HepG2 (cell line): ENCODE measurements around the gene RGS19. TPM values are rescaled to one million over a fixed set of nuclear protein-coding genes. Genes with fewer than 3 reads are reported as not detected.

Source experiments
- AKAP8 ChIP-seq: sonication (generic); formaldehyde crosslinking; IDR thresholded peaks from 2 replicates; pipeline ENCODE4 v1.5.1; 2020; ENCODE audit warnings: mild to moderate bottlenecking, missing genetic modification reagents
- BRCA1 ChIP-seq: sonication (generic); formaldehyde crosslinking; IDR thresholded peaks from 2 replicates; pipeline ENCODE4 v1.4.0; 2020; ENCODE audit warnings: missing genetic modification reagents
- CHD2 ChIP-seq: IDR thresholded peaks from 2 replicates; pipeline ENCODE4 v1.6.1; 2011; ENCODE audit warnings: low read depth, low read length, improper control_type of control experiment
- DDIT3 ChIP-seq: sonication (generic); formaldehyde crosslinking; IDR thresholded peaks from 2 replicates; pipeline ENCODE4 v1.4.0; 2020; ENCODE audit warnings: mild to moderate bottlenecking, missing genetic modification reagents
- HDAC6 ChIP-seq: fragments of 200-600 bp; sonication (generic); IDR thresholded peaks from 2 replicates; pipeline ENCODE4 v1.7.0; 2017; ENCODE audit warnings: mild to moderate bottlenecking, antibody characterized with exemption, low read length, low read depth
- HMGXB3 ChIP-seq: sonication (generic); formaldehyde crosslinking; IDR thresholded peaks from 2 replicates; pipeline ENCODE4 v1.4.0; 2020; ENCODE audit warnings: missing genetic modification reagents, borderline replicate concordance
- IRX3 ChIP-seq: sonication (generic); formaldehyde crosslinking; IDR thresholded peaks from 2 replicates; pipeline ENCODE4 v1.8.1; 2023; ENCODE audit warnings: mild to moderate bottlenecking, low read depth, missing genetic modification reagents, borderline replicate concordance
- JDP2 ChIP-seq: sonication (generic); formaldehyde crosslinking; IDR thresholded peaks from 2 replicates; pipeline ENCODE4 v1.8.1; 2022; ENCODE audit warnings: missing genetic modification reagents, borderline replicate concordance
- KLF13 ChIP-seq: sonication (generic); formaldehyde crosslinking; IDR thresholded peaks from 2 replicates; pipeline ENCODE4 v1.4.0; 2020; ENCODE audit warnings: mild to moderate bottlenecking, missing genetic modification reagents
- MAF1 ChIP-seq: sonication (generic); formaldehyde crosslinking; IDR thresholded peaks from 2 replicates; pipeline ENCODE4 v1.5.0; 2020; ENCODE audit warnings: missing genetic modification reagents, borderline replicate concordance
- MTF1 ChIP-seq: sonication (generic); formaldehyde crosslinking; IDR thresholded peaks from 2 replicates; pipeline ENCODE4 v1.5.0; 2020; ENCODE audit warnings: missing genetic modification reagents
- NKX3-1 ChIP-seq: sonication (generic); formaldehyde crosslinking; IDR thresholded peaks from 2 replicates; pipeline ENCODE4 v1.5.0; 2020; ENCODE audit warnings: missing genetic modification reagents
- PTBP1 ChIP-seq: fragments of 200-400 bp; formaldehyde crosslinking; IDR thresholded peaks from 2 replicates; pipeline ENCODE4 v1.6.1; 2018; ENCODE audit warnings: low read length, low read depth; ENCODE audit not compliant: poor library complexity, severe bottlenecking
- RFX1 ChIP-seq: fragments of 450-650 bp; IDR thresholded peaks from 2 replicates; pipeline ENCODE4 v1.6.1; 2017
- SPEN ChIP-seq: sonication (generic); formaldehyde crosslinking; IDR thresholded peaks from 2 replicates; pipeline ENCODE4 v1.5.1; 2020; ENCODE audit warnings: low read depth, mild to moderate bottlenecking, missing genetic modification reagents
- SRF ChIP-seq: IDR thresholded peaks from 2 replicates; pipeline ENCODE4 v1.6.1; 2011; ENCODE audit warnings: mild to moderate bottlenecking, low read depth, low read length, moderate library complexity
- TCF7L2 ChIP-seq: IDR thresholded peaks from 2 replicates; pipeline ENCODE4 v1.6.1; 2011; ENCODE audit warnings: mild to moderate bottlenecking, low read depth, low read length, moderate library complexity
- ZBTB7B ChIP-seq: sonication (generic); formaldehyde crosslinking; IDR thresholded peaks from 2 replicates; pipeline ENCODE4 v1.4.0; 2020; ENCODE audit warnings: missing genetic modification reagents
- ZIK1 ChIP-seq: sonication (generic); formaldehyde crosslinking; IDR thresholded peaks from 2 replicates; pipeline ENCODE4 v1.5.0; 2020; ENCODE audit warnings: mild to moderate bottlenecking, low read depth, missing genetic modification reagents, borderline replicate concordance
- ZNF280B ChIP-seq: sonication (generic); formaldehyde crosslinking; IDR thresholded peaks from 2 replicates; pipeline ENCODE4 v1.5.0; 2020; ENCODE audit warnings: missing genetic modification reagents, mild to moderate bottlenecking, borderline replicate concordance
- ZNF282 ChIP-seq: fragments of 450-650 bp; IDR thresholded peaks from 2 replicates; pipeline ENCODE4 v1.6.1; 2018; ENCODE audit not compliant: partially characterized antibody
- ZNF326 ChIP-seq: sonication (generic); formaldehyde crosslinking; IDR thresholded peaks from 2 replicates; pipeline ENCODE4 v1.4.0; 2020; ENCODE audit warnings: missing genetic modification reagents, borderline replicate concordance
- ZNF550 ChIP-seq: sonication (generic); formaldehyde crosslinking; IDR thresholded peaks from 2 replicates; pipeline ENCODE4 v1.4.0; 2020; ENCODE audit warnings: mild to moderate bottlenecking, missing genetic modification reagents, borderline replicate concordance
- ZNF570 ChIP-seq: sonication (generic); formaldehyde crosslinking; IDR thresholded peaks from 2 replicates; pipeline ENCODE4 v1.4.0; 2020; ENCODE audit warnings: mild to moderate bottlenecking, missing genetic modification reagents, borderline replicate concordance
- ZNF616 ChIP-seq: sonication (generic); formaldehyde crosslinking; IDR thresholded peaks from 2 replicates; pipeline ENCODE4 v1.5.0; 2020; ENCODE audit warnings: low read depth, mild to moderate bottlenecking, missing genetic modification reagents
- ZSCAN21 ChIP-seq: sonication (generic); formaldehyde crosslinking; IDR thresholded peaks from 2 replicates; pipeline ENCODE4 v1.8.0; 2022; ENCODE audit warnings: mild to moderate bottlenecking, missing genetic modification reagents, moderate library complexity, borderline replicate concordance
- polyA plus RNA-seq, 8 experiments: library from polyadenylated mRNA; depleted of rRNA in 3 of 8; stranded (reverse) in 7 of 8; unstranded in 1 of 8; fragments of >200 nt; fragmentation: Illumina TruSeq in 4 of 8; extraction: Trizol in 4 of 8; gene quantifications; 2 replicates each; pipeline versions ENCODE4 v1.2.1 to v1.2.3, GENCODE V29; 2011 to 2016; ENCODE audit warnings: low read depth in 4 of 8, missing spikeins in 1 of 8, mixed read lengths in 1 of 8; ENCODE audit not compliant: insufficient read depth in 1 of 8
- total RNA-seq, 5 experiments: library from RNA; depleted of rRNA; stranded (reverse); fragments of >200 nt; fragmentation: Illumina TruSeq; extraction: Trizol; gene quantifications; 2 replicates each; pipeline ENCODE4 v1.2.3, GENCODE V29; 2016; ENCODE audit warnings: low read depth in 1 of 5

Gene RGS19
- total and polyA plus RNA-seq, 2 of the 13 experiments (the other 11 are each of a cell fraction or from before 2014, with no cell fraction given): 10.7 to 11.9 TPM

- TF ChIP-seq IRX3 (CRISPR knock-in tag): no peak
- TF ChIP-seq ZSCAN21 (CRISPR knock-in tag): no peak
- no peak for TF ChIP-seq DDIT3 (CRISPR knock-in tag)
- no peak for TF ChIP-seq KLF13
- no peak for TF ChIP-seq TCF7L2
- peak; percentile 65 for TF ChIP-seq PTBP1
- no peak for TF ChIP-seq RFX1
- TF ChIP-seq ZNF616 (CRISPR knock-in tag): no peak
- no peak for TF ChIP-seq AKAP8 (CRISPR knock-in tag)
- TF ChIP-seq HMGXB3 (CRISPR knock-in tag): no peak
- TF ChIP-seq ZIK1 (CRISPR knock-in tag): no peak
- no peak for TF ChIP-seq JDP2 (CRISPR knock-in tag)
- TF ChIP-seq SRF: no peak
- TF ChIP-seq NKX3-1: no peak
- TF ChIP-seq CHD2: no peak
- peak; percentile 31; the same call in 1 of the 2 replicates for TF ChIP-seq SPEN (CRISPR knock-in tag)
- TF ChIP-seq HDAC6: no peak
- TF ChIP-seq BRCA1 (CRISPR knock-in tag): no peak
- TF ChIP-seq ZNF280B (CRISPR knock-in tag): peak; percentile 60; the same call in 1 of the 2 replicates
- TF ChIP-seq MTF1: no peak
- TF ChIP-seq ZNF282: no peak
- TF ChIP-seq ZBTB7B: no peak
- 0 out of 2 replicates have a peak, but pooled peaks have one; percentile 21 for TF ChIP-seq ZNF550 (CRISPR knock-in tag)
- no peak for TF ChIP-seq ZNF326 (CRISPR knock-in tag)
- TF ChIP-seq MAF1 (CRISPR knock-in tag): no peak
- no peak for TF ChIP-seq ZNF570 (CRISPR knock-in tag)
These were observed 33.8 kb downstream of the RGS19 start (continued) for GRCh38 chr20:64045346-64046011.
